DOHH2 (cell line): Measurements from ENCODE around the gene CAMTA1.

Experiments
- CTCF ChIP-seq: fragments of 200-600 bp; sonication (generic); IDR thresholded peaks from one replicate; pipeline ENCODE4 v1.5.1; 2014; ENCODE audit warnings: antibody characterized with exemption, mild to moderate bottlenecking, low read depth, low read length; ENCODE audit not compliant: poor library complexity, severe bottlenecking
- EZH2phosphoT487 ChIP-seq: fragments of 200-600 bp; sonication (generic); IDR thresholded peaks from 2 replicates; pipeline ENCODE4 v1.6.1; 2017; ENCODE audit warnings: borderline replicate concordance, mild to moderate bottlenecking, antibody characterized with exemption, low read length, moderate library complexity, mixed read lengths

GRCh38 chr1:6738987-6739676 lies 46.1 kb upstream of the CAMTA1 start:
- no peak for TF ChIP-seq CTCF
- TF ChIP-seq EZH2phosphoT487, result no peak
